Measurements from ENCODE around the gene WDR27. TPM values are rescaled to one million over a fixed set of nuclear protein-coding genes. Genes with fewer than 3 reads are reported as not detected.

WDR27 gene
- polyA plus RNA-seq, 2 of the 4 experiments (the other 2 are of a cell fraction), result 18.9 to 36.1 TPM

GRCh38 chr6:169714178-169714577 lies 12.3 kb upstream of the WDR27 start:
- WGBS (ENCODE audit: missing lambda C conversion rate), result 72% methylated on average over 2 of the region's 2 CpGs
- FAIRE-seq, result no peak
- POLR2A ChIA-PET, result no interaction called here

GRCh38 chr6:169710009-169710408 lies 8.2 kb upstream of the WDR27 start:
- FAIRE-seq (no peak), ATAC-seq (no peak), DNase-seq (ENCODE audit: low read depth in 1 of 2, low spot score in 1 of 2) (no peak)
- ChIA-PET POLR2A (no interaction called here), CTCF (interaction anchor here (0.9 kb wide), 1 partner anchor 753 kb away, joined by 3 read pairs; no protein-coding TSS in a partner anchor)
- H3K4me2 ChIP-seq, result no peak overlapping the region
- no peak for TF ChIP-seq E2F6 (IDR thresholded peaks at IDR 0.05; ENCODE audit: borderline replicate concordance, low read depth)
- no peak for TF ChIP-seq MAZ (IDR thresholded peaks at IDR 0.05; ENCODE audit: borderline replicate concordance, low read depth, low read length)
- TF ChIP-seq ZC3H11A (IDR thresholded peaks at IDR 0.05), result no peak
- no peak for TF ChIP-seq BHLHE40 (IDR thresholded peaks at IDR 0.05; ENCODE audit: low read depth, low read length)
- no peak for TF ChIP-seq RAD21 (conservative IDR thresholded peaks at IDR 0.05 in 1 of 2, IDR thresholded peaks at IDR 0.05 in 1 of 2)
- no peak for TF ChIP-seq RCOR1 (IDR thresholded peaks at IDR 0.05; ENCODE audit: low read depth, low read length)
- TF ChIP-seq FOSL2 (IDR thresholded peaks at IDR 0.05), result no peak
- TF ChIP-seq FOSL2 (CRISPR knock-in tag; IDR thresholded peaks at IDR 0.05), result no peak
- TF ChIP-seq, protein P1, sequence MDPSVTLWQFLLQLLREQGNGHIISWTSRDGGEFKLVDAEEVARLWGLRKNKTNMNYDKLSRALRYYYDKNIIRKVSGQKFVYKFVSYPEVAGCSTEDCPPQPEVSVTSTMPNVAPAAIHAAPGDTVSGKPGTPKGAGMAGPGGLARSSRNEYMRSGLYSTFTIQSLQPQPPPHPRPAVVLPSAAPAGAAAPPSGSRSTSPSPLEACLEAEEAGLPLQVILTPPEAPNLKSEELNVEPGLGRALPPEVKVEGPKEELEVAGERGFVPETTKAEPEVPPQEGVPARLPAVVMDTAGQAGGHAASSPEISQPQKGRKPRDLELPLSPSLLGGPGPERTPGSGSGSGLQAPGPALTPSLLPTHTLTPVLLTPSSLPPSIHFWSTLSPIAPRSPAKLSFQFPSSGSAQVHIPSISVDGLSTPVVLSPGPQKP (IDR thresholded peaks at IDR 0.05; ENCODE audit: low read depth, low read length), result no peak
- TF ChIP-seq EHF (CRISPR knock-in tag; IDR thresholded peaks at IDR 0.05), result no peak
- TF ChIP-seq GATA3 (IDR thresholded peaks at IDR 0.05; ENCODE audit: borderline replicate concordance), result no peak
- TF ChIP-seq, protein P2, sequence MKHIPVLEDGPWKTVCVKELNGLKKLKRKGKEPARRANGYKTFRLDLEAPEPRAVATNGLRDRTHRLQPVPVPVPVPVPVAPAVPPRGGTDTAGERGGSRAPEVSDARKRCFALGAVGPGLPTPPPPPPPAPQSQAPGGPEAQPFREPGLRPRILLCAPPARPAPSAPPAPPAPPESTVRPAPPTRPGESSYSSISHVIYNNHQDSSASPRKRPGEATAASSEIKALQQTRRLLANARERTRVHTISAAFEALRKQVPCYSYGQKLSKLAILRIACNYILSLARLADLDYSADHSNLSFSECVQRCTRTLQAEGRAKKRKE (CRISPR knock-in tag; IDR thresholded peaks at IDR 0.05; ENCODE audit: low read depth), result no peak
- no peak for TF ChIP-seq EP300 (IDR thresholded peaks at IDR 0.05)
- no peak for TF ChIP-seq CHD4 (IDR thresholded peaks at IDR 0.05; ENCODE audit: borderline replicate concordance)
- no peak for TF ChIP-seq ZFP36 (IDR thresholded peaks at IDR 0.05; ENCODE audit: borderline replicate concordance, partially characterized antibody)
- WGBS (ENCODE audit: missing lambda C conversion rate), result 65% methylated on average over 3 of the region's 3 CpGs
- peaks cover 5% of the 10 kb centered on the region for H3K4me1 ChIP-seq
- H3K9me3 ChIP-seq, result no peaks in the 10 kb centered on the region
- no peak overlapping the region for H3K4me3 ChIP-seq
- no peak overlapping the region for H3K27ac ChIP-seq

More at GRCh38 chr6:169714178-169714577, 12.3 kb upstream of the WDR27 start:
- DNase-seq (ENCODE audit: low read depth in 1 of 2, low spot score in 1 of 2), result no peak
- CTCF ChIA-PET, result no interaction called here
- no peak for ATAC-seq
- Histone ChIP-seq H3K9me3 (no peaks in the 10 kb centered on the region), H3K4me1 (0 out of 3 replicates have a peak, but pooled peaks cover 2% of the 10 kb centered on the region), H3K4me2 (no peak overlapping the region), H3K4me3 (no peak overlapping the region), H3K27ac (no peak overlapping the region)
- no peak for TF ChIP-seq TFCP2L1 (CRISPR knock-in tag; IDR thresholded peaks at IDR 0.05)
- no peak for TF ChIP-seq HEYL (CRISPR knock-in tag; IDR thresholded peaks at IDR 0.05)
- no peak for TF ChIP-seq USF2 (IDR thresholded peaks at IDR 0.05)

DNA sequence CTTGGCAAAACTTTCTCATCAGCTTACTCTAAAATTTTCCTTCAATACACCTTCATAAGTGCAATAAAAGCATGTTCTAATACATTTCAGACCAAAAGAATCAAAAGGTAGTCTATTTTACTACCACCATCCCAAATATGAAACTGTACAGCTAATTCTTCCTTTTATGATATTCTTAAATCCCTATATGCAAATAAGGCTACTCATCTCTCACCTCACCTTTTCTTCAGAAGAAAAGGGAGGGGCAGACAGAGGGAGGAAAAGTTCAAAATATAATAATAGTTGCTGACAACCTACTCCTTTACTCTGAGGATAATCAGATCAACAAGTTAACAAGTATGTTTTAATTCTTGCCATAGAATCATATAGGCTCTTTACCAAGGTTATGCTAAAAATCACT lies 7.5 kb upstream of the WDR27 start:
- Histone ChIP-seq H3K27ac (no peak overlapping the region), H3K4me1 (peaks cover 12% of the 10 kb centered on the region), H3K9me3 (no peaks in the 10 kb centered on the region), H3K4me2 (no peak overlapping the region), H3K4me3 (no peak overlapping the region)
- FAIRE-seq (no peak), DNase-seq (ENCODE audit: low read depth in 1 of 2, low spot score in 1 of 2) (no peak), ATAC-seq (no peak)
- POLR2A ChIA-PET, result no interaction called here
- CTCF ChIA-PET, result no interaction called here
- TF ChIP-seq BHLHE40 (IDR thresholded peaks at IDR 0.05; ENCODE audit: low read depth, low read length) (no peak), JUNB (IDR thresholded peaks at IDR 0.05) (no peak)
